Measurements from ENCODE around the gene MTF2. TPM values are rescaled to one million over a fixed set of nuclear protein-coding genes. Genes with fewer than 3 reads are reported as not detected.

Gene MTF2
- total and polyA plus RNA-seq, 4 donors, result 3.2 to 17.8 (median 12.6) TPM

DNA sequence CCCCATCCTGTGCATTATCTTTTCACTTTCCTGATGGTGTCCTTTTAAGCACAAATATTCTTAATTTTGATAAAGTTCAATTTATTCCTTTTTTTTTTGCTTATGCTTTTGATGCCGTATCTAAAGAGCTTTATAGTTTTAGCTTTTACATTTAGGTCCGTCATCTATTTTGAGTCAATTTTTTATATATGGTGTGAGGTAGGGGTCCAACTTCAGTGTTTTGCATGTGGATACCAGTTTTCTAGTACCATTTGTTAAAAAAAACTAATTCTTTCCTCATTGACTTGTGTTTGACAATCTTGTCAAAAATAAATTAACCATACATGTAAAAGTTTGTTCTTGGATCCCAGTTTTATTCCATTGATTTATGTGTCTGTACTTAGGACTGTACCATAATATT, 4.9 kb downstream of the MTF2 start:
- peaks cover 0 to 18% (median 17%) of the 10 kb centered on the region in 4 donors for H3K4me1 ChIP-seq (ENCODE audit: control insufficient read depth in 4 of 4, insufficient read depth in 4 of 4, low read length in 3 of 4)
- no peak for TF ChIP-seq EGR1 (IDR thresholded peaks at IDR 0.05; ENCODE audit: low read depth in 2 of 2)
- no peak for TF ChIP-seq SP1 (IDR thresholded peaks at IDR 0.05)
- TF ChIP-seq, protein P1, sequence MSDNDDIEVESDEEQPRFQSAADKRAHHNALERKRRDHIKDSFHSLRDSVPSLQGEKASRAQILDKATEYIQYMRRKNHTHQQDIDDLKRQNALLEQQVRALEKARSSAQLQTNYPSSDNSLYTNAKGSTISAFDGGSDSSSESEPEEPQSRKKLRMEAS (IDR thresholded peaks at IDR 0.05), result no peak
- TF ChIP-seq HNF4G (IDR thresholded peaks at IDR 0.05), result no peak
- TF ChIP-seq, protein P2, sequence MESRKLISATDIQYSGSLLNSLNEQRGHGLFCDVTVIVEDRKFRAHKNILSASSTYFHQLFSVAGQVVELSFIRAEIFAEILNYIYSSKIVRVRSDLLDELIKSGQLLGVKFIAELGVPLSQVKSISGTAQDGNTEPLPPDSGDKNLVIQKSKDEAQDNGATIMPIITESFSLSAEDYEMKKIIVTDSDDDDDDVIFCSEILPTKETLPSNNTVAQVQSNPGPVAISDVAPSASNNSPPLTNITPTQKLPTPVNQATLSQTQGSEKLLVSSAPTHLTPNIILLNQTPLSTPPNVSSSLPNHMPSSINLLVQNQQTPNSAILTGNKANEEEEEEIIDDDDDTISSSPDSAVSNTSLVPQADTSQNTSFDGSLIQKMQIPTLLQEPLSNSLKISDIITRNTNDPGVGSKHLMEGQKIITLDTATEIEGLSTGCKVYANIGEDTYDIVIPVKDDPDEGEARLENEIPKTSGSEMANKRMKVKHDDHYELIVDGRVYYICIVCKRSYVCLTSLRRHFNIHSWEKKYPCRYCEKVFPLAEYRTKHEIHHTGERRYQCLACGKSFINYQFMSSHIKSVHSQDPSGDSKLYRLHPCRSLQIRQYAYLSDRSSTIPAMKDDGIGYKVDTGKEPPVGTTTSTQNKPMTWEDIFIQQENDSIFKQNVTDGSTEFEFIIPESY (IDR thresholded peaks at IDR 0.05), result no peak
- no peak for TF ChIP-seq FOXA1 (IDR thresholded peaks at IDR 0.05)
- TF ChIP-seq, protein P3, sequence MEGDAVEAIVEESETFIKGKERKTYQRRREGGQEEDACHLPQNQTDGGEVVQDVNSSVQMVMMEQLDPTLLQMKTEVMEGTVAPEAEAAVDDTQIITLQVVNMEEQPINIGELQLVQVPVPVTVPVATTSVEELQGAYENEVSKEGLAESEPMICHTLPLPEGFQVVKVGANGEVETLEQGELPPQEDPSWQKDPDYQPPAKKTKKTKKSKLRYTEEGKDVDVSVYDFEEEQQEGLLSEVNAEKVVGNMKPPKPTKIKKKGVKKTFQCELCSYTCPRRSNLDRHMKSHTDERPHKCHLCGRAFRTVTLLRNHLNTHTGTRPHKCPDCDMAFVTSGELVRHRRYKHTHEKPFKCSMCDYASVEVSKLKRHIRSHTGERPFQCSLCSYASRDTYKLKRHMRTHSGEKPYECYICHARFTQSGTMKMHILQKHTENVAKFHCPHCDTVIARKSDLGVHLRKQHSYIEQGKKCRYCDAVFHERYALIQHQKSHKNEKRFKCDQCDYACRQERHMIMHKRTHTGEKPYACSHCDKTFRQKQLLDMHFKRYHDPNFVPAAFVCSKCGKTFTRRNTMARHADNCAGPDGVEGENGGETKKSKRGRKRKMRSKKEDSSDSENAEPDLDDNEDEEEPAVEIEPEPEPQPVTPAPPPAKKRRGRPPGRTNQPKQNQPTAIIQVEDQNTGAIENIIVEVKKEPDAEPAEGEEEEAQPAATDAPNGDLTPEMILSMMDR (IDR thresholded peaks at IDR 0.05; ENCODE audit: low read depth, low read length, missing input control), result no peak
- no peak for TF ChIP-seq YY1 (IDR thresholded peaks at IDR 0.05)
- no peak for TF ChIP-seq TAF1 (conservative IDR thresholded peaks at IDR 0.05)
- no peak for TF ChIP-seq NR2F2 (IDR thresholded peaks at IDR 0.05)
- TF ChIP-seq, protein P4, sequence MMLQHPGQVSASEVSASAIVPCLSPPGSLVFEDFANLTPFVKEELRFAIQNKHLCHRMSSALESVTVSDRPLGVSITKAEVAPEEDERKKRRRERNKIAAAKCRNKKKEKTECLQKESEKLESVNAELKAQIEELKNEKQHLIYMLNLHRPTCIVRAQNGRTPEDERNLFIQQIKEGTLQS (IDR thresholded peaks at IDR 0.05), result no peak
- TF ChIP-seq GABPA (IDR thresholded peaks at IDR 0.05 in 1 of 2, conservative IDR thresholded peaks at IDR 0.05 in 1 of 2), result no peak
- TF ChIP-seq RXRA (IDR thresholded peaks at IDR 0.05), result no peak
- TF ChIP-seq HNF4A (conservative IDR thresholded peaks at IDR 0.05), result no peak
- TF ChIP-seq, protein P5, sequence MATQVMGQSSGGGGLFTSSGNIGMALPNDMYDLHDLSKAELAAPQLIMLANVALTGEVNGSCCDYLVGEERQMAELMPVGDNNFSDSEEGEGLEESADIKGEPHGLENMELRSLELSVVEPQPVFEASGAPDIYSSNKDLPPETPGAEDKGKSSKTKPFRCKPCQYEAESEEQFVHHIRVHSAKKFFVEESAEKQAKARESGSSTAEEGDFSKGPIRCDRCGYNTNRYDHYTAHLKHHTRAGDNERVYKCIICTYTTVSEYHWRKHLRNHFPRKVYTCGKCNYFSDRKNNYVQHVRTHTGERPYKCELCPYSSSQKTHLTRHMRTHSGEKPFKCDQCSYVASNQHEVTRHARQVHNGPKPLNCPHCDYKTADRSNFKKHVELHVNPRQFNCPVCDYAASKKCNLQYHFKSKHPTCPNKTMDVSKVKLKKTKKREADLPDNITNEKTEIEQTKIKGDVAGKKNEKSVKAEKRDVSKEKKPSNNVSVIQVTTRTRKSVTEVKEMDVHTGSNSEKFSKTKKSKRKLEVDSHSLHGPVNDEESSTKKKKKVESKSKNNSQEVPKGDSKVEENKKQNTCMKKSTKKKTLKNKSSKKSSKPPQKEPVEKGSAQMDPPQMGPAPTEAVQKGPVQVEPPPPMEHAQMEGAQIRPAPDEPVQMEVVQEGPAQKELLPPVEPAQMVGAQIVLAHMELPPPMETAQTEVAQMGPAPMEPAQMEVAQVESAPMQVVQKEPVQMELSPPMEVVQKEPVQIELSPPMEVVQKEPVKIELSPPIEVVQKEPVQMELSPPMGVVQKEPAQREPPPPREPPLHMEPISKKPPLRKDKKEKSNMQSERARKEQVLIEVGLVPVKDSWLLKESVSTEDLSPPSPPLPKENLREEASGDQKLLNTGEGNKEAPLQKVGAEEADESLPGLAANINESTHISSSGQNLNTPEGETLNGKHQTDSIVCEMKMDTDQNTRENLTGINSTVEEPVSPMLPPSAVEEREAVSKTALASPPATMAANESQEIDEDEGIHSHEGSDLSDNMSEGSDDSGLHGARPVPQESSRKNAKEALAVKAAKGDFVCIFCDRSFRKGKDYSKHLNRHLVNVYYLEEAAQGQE (IDR thresholded peaks at IDR 0.05), result no peak
- peaks cover 0 to 5% (median 2%) of the 10 kb centered on the region in 4 donors for H3K36me3 ChIP-seq (ENCODE audit: control insufficient read depth in 4 of 4, insufficient read depth in 3 of 4, low read depth in 1 of 4, low read length in 3 of 4)
- no peaks in the 10 kb centered on the region for H3K9me3 ChIP-seq (ENCODE audit: control insufficient read depth in 4 of 4, low read length in 3 of 4)
- no peak overlapping the region for H3K27ac ChIP-seq (ENCODE audit: low read depth in 1 of 2, low read length in 2 of 2)
- no peaks in the 10 kb centered on the region for H3K27me3 ChIP-seq (ENCODE audit: control insufficient read depth in 4 of 4, insufficient read depth in 4 of 4, low read length in 3 of 4)
- WGBS, result 97% methylated on average over 2 of the region's 2 CpGs
- H3K4me3 ChIP-seq (ENCODE audit: low read depth in 1 of 3, low read length in 3 of 3), result no peak overlapping the region
- DNase-seq (ENCODE audit: low spot score), result no peak
- no peak overlapping the region for H3K9ac ChIP-seq (ENCODE audit: low read depth in 1 of 2, low read length in 2 of 2)

DNA sequence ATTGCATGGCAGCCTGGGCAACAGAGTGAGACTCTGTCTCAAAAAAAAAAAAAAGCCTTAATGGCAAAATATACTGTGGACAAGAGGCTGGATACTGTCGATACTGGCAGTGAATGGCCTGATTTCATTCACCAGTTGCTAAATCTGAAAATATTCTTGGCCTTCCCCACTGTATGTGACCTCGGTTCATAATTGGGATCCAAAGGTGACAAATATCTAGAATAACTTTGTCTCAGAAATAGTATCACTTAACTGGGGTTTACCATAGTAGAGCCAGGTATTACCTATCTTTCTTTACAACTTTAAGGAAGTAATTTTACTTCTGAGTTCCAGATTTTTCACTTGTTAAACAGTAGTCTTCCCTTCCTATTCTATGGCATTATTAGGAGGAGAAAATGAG, 8.4 kb downstream of the MTF2 start:
- no peaks in the 10 kb centered on the region for H3K9me3 ChIP-seq (ENCODE audit: control insufficient read depth in 4 of 4, low read length in 3 of 4)
- peaks cover 0 to 2% (median 0%) of the 10 kb centered on the region in 4 donors for H3K4me1 ChIP-seq (ENCODE audit: control insufficient read depth in 4 of 4, insufficient read depth in 4 of 4, low read length in 3 of 4)
- no peaks in the 10 kb centered on the region for H3K27me3 ChIP-seq (ENCODE audit: control insufficient read depth in 4 of 4, insufficient read depth in 4 of 4, low read length in 3 of 4)
- WGBS, result 88% methylated on average over 2 of the region's 2 CpGs
- TF ChIP-seq HNF4A (conservative IDR thresholded peaks at IDR 0.05) (no peak), RAD21 (IDR thresholded peaks at IDR 0.05) (no peak), TAF1 (conservative IDR thresholded peaks at IDR 0.05) (no peak), FOXA1 (IDR thresholded peaks at IDR 0.05) (no peak), YY1 (IDR thresholded peaks at IDR 0.05) (no peak), HNF4G (IDR thresholded peaks at IDR 0.05) (no peak), JUND (IDR thresholded peaks at IDR 0.05) (no peak), GABPA (IDR thresholded peaks at IDR 0.05 in 1 of 2, conservative IDR thresholded peaks at IDR 0.05 in 1 of 2) (no peak), EGR1 (IDR thresholded peaks at IDR 0.05; ENCODE audit: low read depth in 2 of 2) (no peak), RXRA (IDR thresholded peaks at IDR 0.05) (no peak)
- TF ChIP-seq, protein P2 (IDR thresholded peaks at IDR 0.05), result no peak
- TF ChIP-seq, protein P1 (IDR thresholded peaks at IDR 0.05), result no peak
- TF ChIP-seq, protein P4 (IDR thresholded peaks at IDR 0.05), result no peak
- no peak for DNase-seq (ENCODE audit: low spot score)
- H3K36me3 ChIP-seq (ENCODE audit: control insufficient read depth in 4 of 4, insufficient read depth in 3 of 4, low read depth in 1 of 4, low read length in 3 of 4), result peaks cover 0 to 5% (median 2%) of the 10 kb centered on the region in 4 donors
- H3K27ac ChIP-seq (ENCODE audit: low read depth in 1 of 2, low read length in 2 of 2), result no peak overlapping the region
- H3K4me3 ChIP-seq (ENCODE audit: low read depth in 1 of 3, low read length in 3 of 3), result no peak overlapping the region
- H3K9ac ChIP-seq (ENCODE audit: low read depth in 1 of 2, low read length in 2 of 2), result no peak overlapping the region

All from liver (tissue), 9 donors.